Natural killer cell (primary cell): ENCODE measurements around the gene KCNG3. TPM values are rescaled to one million over a fixed set of nuclear protein-coding genes. Genes with fewer than 3 reads are reported as not detected.

ENCODE experiments used
- ATAC-seq, 3 donors: fragments of 150-1000 bp in 2 of 3; fragments of 200-7000 bp in 1 of 3; cut with Tn5 transposase; 1 replicate in 1 of 3; 2 replicates in 2 of 3; pipeline ENCODE4 v1.10.0; 2021; ENCODE audit warnings: mild to moderate bottlenecking in 2 of 3, moderate library complexity in 2 of 3
- DNase-seq, 2 donors: peaks; one replicate each; pipeline versions ENCODE4 v3.0.0 to v3.0.0-alpha.2; 2013 to 2021; ENCODE audit warnings: mixed read lengths in 1 of 2
- H3K27ac ChIP-seq: one replicate; pipeline ENCODE4 v1.5.1; 2013; ENCODE audit warnings: mild to moderate bottlenecking, low read length
- H3K27me3 ChIP-seq: one replicate; pipeline ENCODE4 v1.6.1; 2013; ENCODE audit warnings: low read length; ENCODE audit not compliant: control insufficient read depth, insufficient read depth
- H3K36me3 ChIP-seq: one replicate; pipeline ENCODE4 v1.6.1; 2013; ENCODE audit warnings: low read length; ENCODE audit not compliant: control insufficient read depth, insufficient read depth
- H3K4me1 ChIP-seq: one replicate; pipeline ENCODE4 v1.6.1; 2013; ENCODE audit warnings: low read length; ENCODE audit not compliant: control insufficient read depth, insufficient read depth
- H3K4me3 ChIP-seq: one replicate; pipeline ENCODE4 v1.5.1; 2013; ENCODE audit warnings: low read length
- H3K9me3 ChIP-seq: one replicate; pipeline ENCODE4 v1.6.1; 2013; ENCODE audit warnings: low read length; ENCODE audit not compliant: control insufficient read depth, insufficient read depth
- H3K27ac Mint-ChIP-seq, 2 donors: one replicate each; pipeline ENCODE4 v1.8.0; 2022; ENCODE audit warnings: mild to moderate bottlenecking in 2 of 2, mixed read lengths in 2 of 2, moderate library complexity in 1 of 2
- H3K27me3 Mint-ChIP-seq, 2 donors: one replicate each; pipeline ENCODE4 v1.8.0; 2022; ENCODE audit warnings: low read depth in 2 of 2, mixed read lengths in 2 of 2
- H3K36me3 Mint-ChIP-seq: one replicate; pipeline ENCODE4 v1.8.0; 2022; ENCODE audit warnings: mixed read lengths
- H3K4me1 Mint-ChIP-seq, 2 donors: one replicate each; pipeline ENCODE4 v1.8.0; 2022; ENCODE audit warnings: mixed read lengths in 2 of 2
- H3K4me3 Mint-ChIP-seq: one replicate; pipeline ENCODE4 v1.8.0; 2022; ENCODE audit warnings: mild to moderate bottlenecking, moderate library complexity, mixed read lengths
- H3K9me3 Mint-ChIP-seq, 2 donors: one replicate each; pipeline ENCODE4 v1.8.0; 2022; ENCODE audit warnings: mixed read lengths in 2 of 2
- WGBS: methylation state at CpG from one replicate; pipeline ENCODE4 v1.1.7; 2013; ENCODE audit warnings: missing lambda C conversion rate; ENCODE audit not compliant: insufficient coverage; 5-methylcytosine and 5-hydroxymethylcytosine counted together
- intact Hi-C: fragments of 100-400 bp; cut with micrococcal nuclease; formaldehyde crosslinking; loops from one replicate; pipeline ENCODE4 v1.14.2; 2022
- total RNA-seq, 4 donors: library from RNA; stranded (reverse); fragments of 120-200 nt in 1 of 4; gene quantifications; one replicate each; pipeline versions ENCODE4 v1.2.3 to v1.2.4, GENCODE V29; 2013 to 2022
- TF ChIP-seq, protein P1 (sequence below): fragments of 200-600 bp; IDR thresholded peaks from one replicate; pipeline ENCODE4 v1.8.0; 2022; ENCODE audit warnings: antibody characterized with exemption

KCNG3 gene
- total RNA-seq, 3 donors from 2014 or later (not counting 1 experiment from before 2014, with no cell fraction given) = not detected

GRCh38 chr2:42458396-42458795, 35.4 kb downstream of the KCNG3 start:
- H3K4me1 ChIP-seq = no peaks in the 10 kb centered on the region
- WGBS = no CpG with 5 or more reads among the region's 1 CpG
- no peak for ATAC-seq
- intact Hi-C loops = no loop called here
- no peak for DNase-seq
- Mint-ChIP-seq H3K4me3 (no peak overlapping the region), H3K27ac (no peak overlapping the region), H3K9me3 (no peaks in the 10 kb centered on the region), H3K27me3 (peaks cover 22 to 46% of the 10 kb centered on the region in 2 donors), H3K36me3 (no peaks in the 10 kb centered on the region), H3K4me1 (no peaks in the 10 kb centered on the region)
- TF ChIP-seq, protein P1, sequence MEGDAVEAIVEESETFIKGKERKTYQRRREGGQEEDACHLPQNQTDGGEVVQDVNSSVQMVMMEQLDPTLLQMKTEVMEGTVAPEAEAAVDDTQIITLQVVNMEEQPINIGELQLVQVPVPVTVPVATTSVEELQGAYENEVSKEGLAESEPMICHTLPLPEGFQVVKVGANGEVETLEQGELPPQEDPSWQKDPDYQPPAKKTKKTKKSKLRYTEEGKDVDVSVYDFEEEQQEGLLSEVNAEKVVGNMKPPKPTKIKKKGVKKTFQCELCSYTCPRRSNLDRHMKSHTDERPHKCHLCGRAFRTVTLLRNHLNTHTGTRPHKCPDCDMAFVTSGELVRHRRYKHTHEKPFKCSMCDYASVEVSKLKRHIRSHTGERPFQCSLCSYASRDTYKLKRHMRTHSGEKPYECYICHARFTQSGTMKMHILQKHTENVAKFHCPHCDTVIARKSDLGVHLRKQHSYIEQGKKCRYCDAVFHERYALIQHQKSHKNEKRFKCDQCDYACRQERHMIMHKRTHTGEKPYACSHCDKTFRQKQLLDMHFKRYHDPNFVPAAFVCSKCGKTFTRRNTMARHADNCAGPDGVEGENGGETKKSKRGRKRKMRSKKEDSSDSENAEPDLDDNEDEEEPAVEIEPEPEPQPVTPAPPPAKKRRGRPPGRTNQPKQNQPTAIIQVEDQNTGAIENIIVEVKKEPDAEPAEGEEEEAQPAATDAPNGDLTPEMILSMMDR = no peak
- H3K27ac ChIP-seq = no peak overlapping the region
- no peaks in the 10 kb centered on the region for H3K9me3 ChIP-seq
- H3K36me3 ChIP-seq = no peaks in the 10 kb centered on the region
- H3K4me3 ChIP-seq = no peak overlapping the region
- no peaks in the 10 kb centered on the region for H3K27me3 ChIP-seq

DNA sequence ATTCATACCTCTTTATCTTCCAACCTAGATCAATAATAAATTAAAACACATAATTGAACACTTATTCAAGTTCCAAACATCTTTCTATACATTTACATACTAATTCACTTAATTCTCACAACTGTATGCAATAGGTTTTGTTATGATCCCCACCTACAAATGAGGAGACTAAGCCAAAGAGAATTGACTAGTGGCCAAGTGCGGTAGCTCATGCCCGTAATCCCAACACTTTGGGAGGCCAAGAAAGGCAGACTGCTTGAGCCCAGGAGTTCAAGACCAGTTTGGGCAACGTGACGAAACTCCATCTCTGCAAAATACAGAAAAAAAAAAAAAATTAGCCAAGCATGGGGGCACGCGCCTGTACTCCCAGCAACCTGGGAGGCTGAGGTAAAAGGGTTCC, 36.8 kb downstream of the KCNG3 start:
- TF ChIP-seq, protein P1 = no peak
- H3K4me3 ChIP-seq = no peak overlapping the region
- Mint-ChIP-seq H3K27ac (no peak overlapping the region), H3K4me1 (no peaks in the 10 kb centered on the region), H3K9me3 (no peaks in the 10 kb centered on the region), H3K27me3 (peaks cover 24 to 50% of the 10 kb centered on the region in 2 donors), H3K36me3 (no peaks in the 10 kb centered on the region), H3K4me3 (no peak overlapping the region)
- intact Hi-C loops = no loop called here
- H3K27me3 ChIP-seq = no peaks in the 10 kb centered on the region
- no peaks in the 10 kb centered on the region for H3K9me3 ChIP-seq
- no peaks in the 10 kb centered on the region for H3K4me1 ChIP-seq
- ATAC-seq (no peak), DNase-seq (no peak)
- no peaks in the 10 kb centered on the region for H3K36me3 ChIP-seq
- WGBS = 98% methylated on average over 6 of the region's 6 CpGs
- H3K27ac ChIP-seq = no peak overlapping the region

DNA sequence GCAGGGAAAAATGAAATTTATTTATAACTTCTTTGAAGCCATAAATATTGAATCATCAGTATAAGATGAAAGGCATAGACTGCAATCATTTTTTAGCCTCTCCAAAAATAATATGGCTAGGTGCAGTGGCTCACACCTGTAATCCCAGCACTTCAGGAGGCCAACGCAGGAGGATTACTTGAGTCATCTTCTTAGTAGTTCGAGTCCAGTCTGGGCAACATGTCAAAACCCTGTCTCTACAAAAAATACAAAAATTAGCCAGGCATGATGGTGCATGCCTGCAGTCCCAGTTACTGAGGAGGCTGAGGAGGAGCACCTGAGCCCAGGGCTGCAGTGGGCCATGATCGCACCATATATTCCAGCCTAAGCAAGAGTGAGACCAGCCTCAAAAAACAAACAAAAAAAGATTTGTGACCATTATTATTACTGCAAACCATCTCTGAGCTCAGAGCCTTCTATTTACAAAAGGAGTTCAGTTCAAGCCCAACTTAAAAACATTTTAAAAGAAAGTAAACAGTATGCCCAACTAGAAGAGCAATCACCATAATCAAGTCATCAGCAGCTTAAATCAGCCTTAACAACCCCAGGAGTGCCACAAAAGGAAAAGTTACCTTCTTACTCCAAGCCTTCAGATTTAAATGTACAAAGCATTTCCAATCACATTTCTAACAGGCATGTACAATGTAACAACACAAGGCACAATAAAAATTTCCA, 37.5 kb downstream of the KCNG3 start:
- Mint-ChIP-seq H3K9me3 (no peaks in the 10 kb centered on the region), H3K4me3 (no peak overlapping the region), H3K27me3 (peaks cover 24 to 44% of the 10 kb centered on the region in 2 donors), H3K4me1 (no peaks in the 10 kb centered on the region), H3K27ac (no peak overlapping the region), H3K36me3 (no peaks in the 10 kb centered on the region)
- Histone ChIP-seq H3K9me3 (no peaks in the 10 kb centered on the region), H3K4me1 (no peaks in the 10 kb centered on the region), H3K4me3 (no peak overlapping the region), H3K36me3 (no peaks in the 10 kb centered on the region), H3K27ac (no peak overlapping the region), H3K27me3 (no peaks in the 10 kb centered on the region)
- DNase-seq = no peak
- TF ChIP-seq, protein P1 = no peak
- ATAC-seq = no peak
- intact Hi-C loops = no loop called here
- WGBS = 88% methylated on average over 3 of the region's 3 CpGs

DNA sequence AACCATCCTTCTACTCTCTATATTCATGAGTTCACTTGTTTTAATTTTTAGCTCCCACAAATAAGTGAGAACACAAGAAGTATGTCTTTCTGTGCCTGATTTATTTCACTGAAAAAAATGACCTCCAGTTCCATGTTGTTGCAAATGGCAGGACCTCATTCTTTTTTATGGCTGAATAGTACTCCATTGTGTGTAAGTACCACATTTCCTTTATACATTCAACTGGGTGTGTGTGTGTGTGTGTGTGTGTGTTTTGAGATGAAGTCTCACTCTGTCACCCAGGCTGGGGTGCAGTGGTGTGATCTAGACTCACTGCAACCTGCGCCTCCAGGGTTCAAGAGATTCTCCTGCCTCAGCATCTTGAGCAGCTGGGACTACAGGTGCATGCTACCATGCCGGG, 41.2 kb downstream of the KCNG3 start:
- no peak overlapping the region for H3K4me3 ChIP-seq
- DNase-seq = no peak
- Mint-ChIP-seq H3K4me3 (no peak overlapping the region), H3K27ac (no peak overlapping the region), H3K36me3 (no peaks in the 10 kb centered on the region), H3K27me3 (peaks cover 14 to 24% of the 10 kb centered on the region in 2 donors), H3K9me3 (no peaks in the 10 kb centered on the region), H3K4me1 (no peaks in the 10 kb centered on the region)
- H3K4me1 ChIP-seq = no peaks in the 10 kb centered on the region
- no peaks in the 10 kb centered on the region for H3K27me3 ChIP-seq
- no peaks in the 10 kb centered on the region for H3K9me3 ChIP-seq
- TF ChIP-seq, protein P1 = no peak
- WGBS = 97% methylated on average over 2 of the region's 2 CpGs
- H3K36me3 ChIP-seq = no peaks in the 10 kb centered on the region
- intact Hi-C loops = no loop called here
- no peak for ATAC-seq
- H3K27ac ChIP-seq = no peak overlapping the region
